KOPT-K1 (cell line): ENCODE results near the gene QRICH2.

Source experiments
- H3K27ac ChIP-seq: fragments of 200-600 bp; sonication (generic); 2 replicates; pipeline ENCODE4 v1.5.1; 2016; ENCODE audit warnings: antibody characterized with exemption, mild to moderate bottlenecking, low read depth, low read length; ENCODE audit not compliant: poor library complexity, severe bottlenecking
- H3K36me3 ChIP-seq: fragments of 200-600 bp; sonication (generic); 2 replicates; pipeline ENCODE4 v1.5.1; 2017; ENCODE audit warnings: antibody characterized with exemption, mild to moderate bottlenecking, low read length, moderate library complexity; ENCODE audit not compliant: insufficient read depth
- H3K9me3 ChIP-seq: fragments of 200-600 bp; sonication (generic); 2 replicates; pipeline ENCODE4 v1.5.1; 2017; ENCODE audit warnings: antibody characterized with exemption, low read length, mild to moderate bottlenecking; ENCODE audit not compliant: insufficient read depth, poor library complexity, severe bottlenecking

The QRICH2 gene

DNA sequence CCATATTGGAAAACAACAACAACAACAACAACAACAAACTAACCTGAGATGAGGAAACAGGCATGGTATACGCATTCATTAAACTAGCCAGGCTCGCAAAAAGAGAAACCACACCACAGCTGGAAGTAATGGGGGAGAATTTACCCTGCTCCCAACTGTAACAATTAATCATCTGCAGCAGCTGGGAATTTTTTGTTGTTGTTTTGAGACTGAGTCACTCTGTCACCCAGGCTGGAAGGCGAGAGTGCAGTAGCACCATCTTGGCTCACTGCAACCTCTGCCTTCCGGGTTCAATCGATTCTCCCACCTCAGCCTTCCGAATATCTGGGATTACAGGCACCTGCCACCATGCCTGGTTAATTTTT is 29.3 kb upstream of the QRICH2 start:
- H3K27ac ChIP-seq: no peak overlapping the region
- H3K9me3 ChIP-seq: no peaks in the 10 kb centered on the region
- H3K36me3 ChIP-seq: peaks cover 37% of the 10 kb centered on the region

DNA sequence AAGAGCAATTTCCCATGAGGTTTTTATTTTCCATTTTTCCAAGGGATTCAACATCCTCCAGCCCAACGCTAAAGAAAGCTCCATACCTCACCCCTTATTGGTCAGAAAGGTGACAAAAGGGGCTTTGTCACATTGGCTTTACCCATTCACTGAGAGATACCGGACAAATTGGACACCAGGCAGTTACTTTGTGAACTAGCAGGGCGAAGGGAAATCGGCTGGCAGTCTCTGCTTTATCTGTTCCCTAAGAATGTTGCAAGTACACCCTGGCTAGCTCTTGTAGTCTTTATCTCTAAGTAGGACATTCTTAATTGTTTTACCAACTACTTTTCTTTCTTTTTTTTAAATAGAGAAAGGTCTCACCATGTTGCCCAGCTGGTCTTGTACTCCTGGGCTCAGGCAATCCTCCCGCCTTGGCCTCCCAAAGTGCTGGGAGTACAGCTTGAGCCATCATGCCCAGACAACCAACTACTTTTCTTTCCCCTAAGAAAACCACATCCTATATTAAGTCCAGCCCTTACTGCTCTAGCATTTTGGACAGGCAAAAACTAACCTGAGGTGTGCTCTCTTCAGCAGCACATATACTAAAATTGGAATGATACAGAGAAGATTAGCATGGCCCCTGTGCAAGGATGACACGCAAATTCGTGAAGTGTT is 28.8 kb upstream of the QRICH2 start:
- H3K9me3 ChIP-seq: no peaks in the 10 kb centered on the region
- H3K36me3 ChIP-seq: peaks cover 37% of the 10 kb centered on the region
- no peak overlapping the region for H3K27ac ChIP-seq

DNA sequence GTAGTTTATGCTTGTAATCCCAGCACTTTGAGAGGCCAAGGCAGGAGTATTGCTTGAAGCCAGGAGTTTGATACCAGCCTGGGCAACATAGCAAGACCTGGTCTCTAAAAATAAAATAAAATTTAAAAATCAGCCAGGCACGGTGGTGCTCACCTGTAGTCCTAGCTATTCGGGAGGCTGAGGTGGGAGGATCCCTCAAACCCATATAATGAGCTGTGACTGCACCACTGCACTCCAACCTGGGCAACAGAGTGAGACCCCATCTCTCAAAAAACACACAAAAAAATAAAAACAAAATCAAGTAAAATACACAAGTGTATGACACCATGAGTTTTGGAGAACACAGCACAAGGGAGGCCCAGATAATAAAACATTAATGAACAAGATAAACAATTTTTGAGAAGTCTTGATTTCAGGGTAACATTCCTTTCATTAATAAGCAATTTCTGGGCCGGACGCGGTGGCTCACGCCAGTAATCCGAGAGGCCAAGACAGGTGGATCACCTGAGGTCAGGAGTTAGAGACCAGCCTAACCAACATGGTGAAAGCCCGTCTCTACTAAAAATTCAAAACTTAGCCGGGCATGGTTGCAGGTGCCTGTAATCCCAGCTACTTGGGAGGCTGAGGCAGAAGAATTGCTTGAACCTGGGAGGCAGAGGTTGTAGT is 27.8 kb upstream of the QRICH2 start:
- no peak overlapping the region for H3K27ac ChIP-seq
- H3K36me3 ChIP-seq: peaks cover 37% of the 10 kb centered on the region
- no peaks in the 10 kb centered on the region for H3K9me3 ChIP-seq

DNA sequence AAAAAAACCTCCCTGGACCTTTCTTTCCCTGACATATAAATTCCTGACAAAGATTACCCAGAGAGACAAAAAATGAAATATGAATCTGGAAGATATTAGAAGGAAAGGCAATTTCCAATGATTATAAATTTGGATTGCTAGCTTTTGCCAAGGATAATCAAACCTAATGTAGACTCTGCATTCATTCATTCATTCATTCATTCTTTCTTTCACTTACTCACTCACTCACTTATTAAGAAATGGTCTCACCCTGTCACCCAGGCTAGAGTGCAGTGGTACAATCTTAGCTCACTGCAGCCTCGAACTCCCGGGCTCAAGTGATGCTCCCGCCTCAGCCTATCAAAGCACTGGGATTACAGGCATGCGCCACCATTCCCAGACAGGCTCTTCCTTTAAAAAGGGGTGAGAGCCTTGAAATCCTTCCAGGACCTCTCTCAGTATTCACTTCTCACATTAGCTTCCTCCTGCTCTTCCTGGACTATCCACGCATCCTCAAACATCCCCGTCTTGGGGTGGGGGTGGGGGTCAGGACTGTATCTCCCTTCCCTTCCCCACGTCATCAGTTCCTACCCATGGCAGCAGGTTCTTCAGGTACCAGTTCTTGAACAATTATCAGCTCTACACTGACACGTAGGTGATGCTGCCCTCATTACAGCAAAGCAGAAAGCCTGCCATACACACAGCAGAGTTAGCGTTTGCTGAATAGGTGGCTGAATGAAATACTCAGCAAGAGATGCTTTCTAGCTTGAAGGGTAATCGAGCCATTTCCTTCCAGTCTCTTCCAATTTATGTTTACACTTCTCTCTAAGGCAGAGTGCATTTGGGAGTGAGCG is 25.8 kb upstream of the QRICH2 start:
- Histone ChIP-seq H3K9me3 (no peaks in the 10 kb centered on the region), H3K36me3 (peaks cover 37% of the 10 kb centered on the region), H3K27ac (no peak overlapping the region)

DNA sequence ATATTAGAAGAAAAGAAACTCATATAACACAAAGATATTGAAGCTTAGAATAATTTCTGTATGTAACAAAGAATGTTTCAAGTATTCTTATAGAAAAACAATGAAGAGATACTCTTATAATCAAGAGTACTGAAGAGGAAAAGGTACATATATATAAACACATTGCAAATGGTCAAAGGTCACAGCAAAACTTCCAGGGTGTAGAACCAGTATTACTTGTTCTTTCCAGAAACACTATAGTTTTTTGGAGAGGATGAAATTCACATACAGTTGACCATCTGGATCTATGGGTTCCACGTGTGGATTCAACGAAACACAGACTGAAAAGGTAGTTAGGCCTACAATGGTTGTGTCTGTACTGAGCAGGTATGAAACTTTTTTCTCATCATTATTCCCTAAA is 23.0 kb upstream of the QRICH2 start:
- H3K36me3 ChIP-seq: peaks cover 64% of the 10 kb centered on the region
- no peaks in the 10 kb centered on the region for H3K9me3 ChIP-seq
- H3K27ac ChIP-seq: no peak overlapping the region

DNA sequence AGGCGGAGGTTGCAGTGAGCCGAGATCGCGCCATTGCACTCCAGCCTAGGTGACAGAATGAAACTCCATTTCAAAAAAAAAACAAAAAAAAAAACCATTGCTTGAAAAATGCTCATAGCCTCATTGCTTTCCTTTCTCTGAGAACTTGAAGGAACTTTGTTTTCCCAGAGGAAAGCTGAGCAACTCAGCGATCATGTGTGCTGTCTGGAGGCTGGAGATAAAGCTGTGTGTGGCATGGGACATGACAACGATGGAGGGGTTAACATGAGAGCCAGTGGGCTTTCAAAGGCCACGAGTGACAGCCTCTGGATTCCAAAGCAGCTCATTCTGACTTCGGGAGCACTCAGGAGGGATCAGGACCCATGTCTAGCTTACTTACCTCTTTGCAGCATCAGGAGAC is 21.6 kb upstream of the QRICH2 start:
- Histone ChIP-seq H3K9me3 (no peaks in the 10 kb centered on the region), H3K27ac (no peak overlapping the region), H3K36me3 (peaks cover 73% of the 10 kb centered on the region)

DNA sequence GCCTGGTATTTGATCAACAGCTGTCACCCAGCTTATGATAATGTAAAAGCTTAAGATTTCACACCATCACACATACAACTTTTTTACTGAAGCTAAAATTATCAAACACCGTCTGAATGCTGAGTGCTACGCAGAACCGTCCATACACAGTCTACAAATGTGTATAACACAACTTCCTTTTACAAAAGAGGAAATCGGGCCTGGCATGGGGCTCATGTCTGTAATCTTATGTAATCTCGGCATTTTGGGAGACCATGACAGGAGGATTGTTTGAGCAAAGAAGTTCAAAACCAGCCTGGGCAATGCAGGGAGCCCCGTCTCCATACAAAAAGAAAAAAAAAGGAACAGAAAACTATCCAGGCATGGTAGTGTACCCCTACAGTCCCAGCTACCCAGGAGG is 19.6 kb upstream of the QRICH2 start:
- Histone ChIP-seq H3K27ac (no peak overlapping the region), H3K36me3 (peaks cover 90% of the 10 kb centered on the region), H3K9me3 (no peaks in the 10 kb centered on the region)

DNA sequence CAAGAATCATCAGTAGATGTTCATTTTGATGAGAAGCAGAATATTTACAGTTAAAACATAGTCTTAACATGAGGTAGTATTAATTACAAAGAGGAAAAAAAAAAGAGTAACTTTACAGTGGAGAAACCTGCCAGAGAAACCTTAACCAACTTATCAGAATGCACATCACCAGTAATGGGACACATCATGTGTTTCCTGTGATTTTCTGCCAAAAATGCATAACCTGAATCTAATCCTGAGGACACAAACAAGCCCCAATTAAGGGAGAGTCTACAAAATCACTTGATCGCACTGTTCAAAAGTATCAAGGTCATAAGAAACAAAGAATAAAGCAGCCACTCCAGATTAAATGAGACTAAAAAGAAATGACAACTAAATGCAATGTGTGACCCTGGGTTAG is 18.2 kb upstream of the QRICH2 start:
- Histone ChIP-seq H3K27ac (no peak overlapping the region), H3K36me3 (peaks cover 90% of the 10 kb centered on the region), H3K9me3 (no peaks in the 10 kb centered on the region)

DNA sequence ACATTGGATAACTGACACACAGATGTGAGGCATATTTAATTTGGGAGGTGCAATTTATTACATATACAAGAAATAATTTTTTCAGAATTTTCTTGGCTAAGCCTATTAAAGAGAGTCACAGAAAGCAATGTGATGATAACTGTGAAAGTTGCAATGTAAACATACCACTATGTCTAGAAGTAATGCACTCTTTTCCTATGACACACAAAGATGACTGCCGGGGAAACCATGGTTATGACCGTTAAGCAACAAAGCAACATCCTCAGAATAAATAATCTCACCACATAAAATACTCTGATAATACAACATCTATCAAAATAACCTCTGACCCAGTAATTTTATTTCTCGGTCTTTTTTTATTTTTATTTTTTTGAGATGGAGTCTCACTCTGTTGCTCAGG is 10.5 kb upstream of the QRICH2 start:
- peaks cover 56% of the 10 kb centered on the region for H3K36me3 ChIP-seq
- H3K27ac ChIP-seq: no peak overlapping the region

DNA sequence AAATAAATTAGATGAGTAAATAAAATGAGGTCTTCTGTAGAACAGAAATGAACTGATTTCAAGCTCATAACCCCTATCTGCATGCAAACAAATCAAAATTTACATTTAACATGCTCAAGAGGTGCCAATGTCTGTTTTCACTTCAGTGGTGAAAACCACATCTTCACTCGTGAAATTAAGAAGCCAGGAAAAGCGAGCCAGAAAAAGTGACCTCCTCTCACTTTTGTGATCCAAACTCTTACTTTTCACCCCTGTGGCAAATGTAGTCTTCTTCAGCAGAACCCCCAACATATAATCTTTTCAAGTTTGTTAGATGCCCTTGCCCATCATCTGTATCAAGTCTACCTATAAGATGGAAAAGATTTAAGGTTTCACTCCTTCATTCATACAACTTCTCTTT is 9.5 kb upstream of the QRICH2 start:
- no peaks in the 10 kb centered on the region for H3K9me3 ChIP-seq
- peaks cover 58% of the 10 kb centered on the region for H3K36me3 ChIP-seq
- no peak overlapping the region for H3K27ac ChIP-seq

More for the DNA sequence above, 10.5 kb upstream of the QRICH2 start:
- no peaks in the 10 kb centered on the region for H3K9me3 ChIP-seq

DNA sequence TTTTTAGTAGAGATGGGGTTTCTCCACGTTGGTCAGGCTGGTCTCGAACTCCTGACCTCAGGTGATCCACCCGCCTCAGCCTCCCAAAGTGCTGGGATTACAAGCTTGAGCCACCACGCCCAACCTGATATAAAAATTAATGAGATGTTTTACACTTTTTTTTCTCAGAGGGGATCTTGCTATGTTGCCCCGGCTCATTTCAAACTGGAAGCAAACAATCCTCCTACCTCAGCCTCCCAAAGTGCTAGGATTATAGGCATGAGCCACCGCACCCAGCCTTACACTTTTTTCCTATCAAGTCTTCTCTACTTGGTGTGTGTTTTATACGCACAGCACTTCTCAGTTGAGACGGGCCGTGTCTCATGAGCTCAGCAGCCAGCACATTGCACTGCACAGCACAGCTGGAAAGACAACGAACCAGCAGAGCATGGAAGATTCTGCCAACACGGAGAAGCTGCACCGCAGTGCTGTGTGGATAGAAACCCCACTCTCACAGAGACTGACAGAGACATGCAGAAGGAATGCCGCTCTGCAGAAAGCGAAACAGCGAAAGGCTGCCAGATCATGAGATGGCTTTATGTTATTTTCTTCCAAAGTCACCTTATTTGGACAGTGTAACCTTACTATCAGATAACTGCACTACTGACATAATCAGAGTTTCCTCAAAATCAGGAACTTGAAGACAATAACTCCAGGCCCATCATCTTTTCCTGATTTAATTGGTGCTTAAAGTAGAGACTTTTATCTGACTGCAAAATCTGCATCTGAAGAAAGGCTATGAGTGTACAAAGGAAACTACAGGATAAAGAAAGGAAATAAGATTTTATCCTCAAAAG is 6.5 kb upstream of the QRICH2 start:
- no peak overlapping the region for H3K27ac ChIP-seq
- no peaks in the 10 kb centered on the region for H3K9me3 ChIP-seq
- peaks cover 67% of the 10 kb centered on the region for H3K36me3 ChIP-seq

DNA sequence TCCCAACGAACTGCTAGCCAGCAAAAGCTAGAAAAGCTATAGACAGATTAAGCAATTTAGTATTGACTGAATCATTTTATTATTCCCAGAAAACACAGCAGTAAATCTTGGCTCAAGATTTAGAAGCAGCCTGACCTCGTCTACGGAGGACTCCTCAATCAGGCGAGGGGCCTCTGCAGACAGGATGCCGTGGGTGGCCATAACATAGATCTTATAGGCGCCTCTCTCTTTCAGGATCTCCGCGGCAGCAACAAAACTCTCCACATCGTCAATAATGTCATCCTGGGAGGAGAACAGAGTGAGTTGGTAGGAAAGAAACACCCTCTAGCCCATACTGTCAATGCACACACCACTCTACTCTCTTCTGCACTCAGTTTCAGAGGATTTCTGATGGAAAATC is 4.7 kb upstream of the QRICH2 start:
- H3K9me3 ChIP-seq: no peaks in the 10 kb centered on the region
- no peak overlapping the region for H3K27ac ChIP-seq
- H3K36me3 ChIP-seq: peaks cover 79% of the 10 kb centered on the region

DNA sequence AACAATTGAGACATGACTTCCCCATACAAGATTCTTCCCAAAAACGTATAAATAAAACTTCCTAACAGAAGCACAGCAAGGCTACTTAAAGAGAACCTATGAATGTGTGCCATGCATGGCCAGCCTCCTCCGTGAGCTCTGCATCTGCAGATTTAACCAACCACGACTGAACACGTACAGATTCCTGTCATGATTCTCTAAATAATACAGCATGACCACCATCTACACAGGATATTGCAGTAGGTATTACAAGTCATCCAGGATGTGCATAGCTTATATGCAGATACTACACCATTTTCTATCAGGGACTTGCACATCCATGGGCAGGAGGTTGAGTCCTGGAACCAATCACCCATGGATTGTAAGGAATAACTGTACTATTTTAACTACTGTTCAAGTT is 1.4 kb upstream of the QRICH2 start:
- Histone ChIP-seq H3K9me3 (no peaks in the 10 kb centered on the region), H3K27ac (no peak overlapping the region), H3K36me3 (peaks cover 69% of the 10 kb centered on the region)

DNA sequence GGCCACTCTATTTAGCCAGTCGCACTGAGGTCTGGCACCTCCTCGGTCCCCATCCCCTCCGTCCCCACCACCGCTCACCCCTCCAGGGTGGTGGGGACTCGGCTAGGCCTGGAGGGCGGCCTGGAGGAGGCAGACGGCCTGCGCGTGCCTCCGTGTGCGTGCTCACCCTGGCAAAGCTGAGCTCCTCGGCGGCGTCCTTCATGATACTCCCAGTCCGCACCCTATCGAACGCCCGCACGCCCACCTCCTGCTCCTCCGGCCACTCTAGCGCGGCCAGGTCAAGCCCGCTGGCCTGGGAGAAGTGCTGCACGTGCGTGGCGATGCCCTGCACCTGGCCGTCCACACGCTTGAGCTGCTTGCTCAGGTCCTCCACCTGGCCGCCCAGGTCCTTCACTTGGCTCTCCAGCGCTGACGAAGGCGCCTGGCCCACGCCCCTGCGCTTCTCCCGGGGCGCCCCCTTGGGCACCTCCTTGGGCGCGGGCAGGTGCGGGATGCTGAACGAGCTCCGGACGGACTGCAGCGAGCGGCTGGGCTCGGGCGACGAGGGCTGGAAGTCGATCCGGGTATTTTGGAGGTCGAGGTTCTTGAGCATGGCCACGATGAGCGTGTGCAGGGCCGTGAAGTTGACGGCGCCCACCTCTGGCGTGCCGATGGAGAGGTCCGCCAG is 644 bp downstream of the QRICH2 start:
- Histone ChIP-seq H3K9me3 (no peaks in the 10 kb centered on the region), H3K27ac (no peak overlapping the region), H3K36me3 (peaks cover 53% of the 10 kb centered on the region)
